Inflammatory macrophage (primary cell): Measurements from ENCODE around the gene MIEF1.
"Not testable (repeated sequence)": the region's sequence is repeated elsewhere in the genome, so short reads cannot be mapped to it uniquely, and the experiment has no call there.

Source experiments
- DNase-seq, 2 donors: peaks; one replicate each; pipeline ENCODE4 v3.0.0-alpha.2; 2020 to 2022

MIEF1 gene

DNA sequence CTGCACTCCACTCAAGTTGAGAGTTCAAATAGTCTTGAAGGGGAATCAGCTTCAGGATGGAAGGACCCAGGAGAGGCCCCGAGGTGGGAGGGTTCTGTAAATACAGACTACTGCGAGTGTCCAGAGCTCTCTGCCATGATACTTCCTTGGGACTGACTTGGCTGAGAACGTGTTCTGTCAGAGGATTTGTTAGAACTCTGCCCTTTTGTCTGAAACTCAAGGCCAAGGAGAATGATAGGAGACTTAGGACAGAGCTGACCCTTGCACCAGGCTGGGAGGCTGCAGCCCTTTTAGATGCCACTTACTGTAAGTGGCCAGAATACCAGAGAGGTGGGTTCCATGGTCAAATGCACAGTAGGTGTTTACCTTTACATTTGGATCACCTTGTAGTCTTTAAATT is 15.4 kb downstream of the MIEF1 start:
- no peak for DNase-seq

DNA sequence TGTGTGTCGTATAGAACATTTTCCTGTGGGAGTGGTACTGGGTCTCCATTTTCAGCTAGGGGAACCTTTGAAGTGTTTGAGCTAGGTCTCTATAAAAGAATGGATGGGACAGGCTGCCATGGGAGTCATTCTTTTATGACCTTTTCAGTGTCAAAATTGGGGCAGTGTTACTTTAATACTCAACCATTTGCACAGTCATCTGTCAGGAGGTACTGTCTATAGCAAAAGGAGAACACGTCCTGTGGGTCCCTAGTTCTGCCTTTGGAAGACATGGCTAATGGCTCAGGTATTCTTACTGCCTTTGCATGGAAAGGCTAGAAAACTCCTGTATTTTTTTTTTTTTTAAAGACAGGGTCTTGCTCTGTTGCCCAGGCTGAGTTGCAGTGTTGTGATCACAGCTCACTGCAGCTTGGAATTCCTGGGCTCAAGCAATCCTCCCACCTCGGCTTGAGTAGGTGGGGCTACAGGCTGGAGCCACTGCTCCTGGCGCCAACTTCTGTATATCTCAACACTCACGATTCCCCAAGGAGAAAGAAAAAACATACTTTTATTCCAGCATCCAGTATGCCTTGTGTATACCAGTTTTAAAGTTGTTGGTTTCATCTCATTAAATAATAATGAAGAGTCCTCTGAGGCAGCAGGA is 16.2 kb downstream of the MIEF1 start:
- DNase-seq: peak; percentile 35 to 58

DNA sequence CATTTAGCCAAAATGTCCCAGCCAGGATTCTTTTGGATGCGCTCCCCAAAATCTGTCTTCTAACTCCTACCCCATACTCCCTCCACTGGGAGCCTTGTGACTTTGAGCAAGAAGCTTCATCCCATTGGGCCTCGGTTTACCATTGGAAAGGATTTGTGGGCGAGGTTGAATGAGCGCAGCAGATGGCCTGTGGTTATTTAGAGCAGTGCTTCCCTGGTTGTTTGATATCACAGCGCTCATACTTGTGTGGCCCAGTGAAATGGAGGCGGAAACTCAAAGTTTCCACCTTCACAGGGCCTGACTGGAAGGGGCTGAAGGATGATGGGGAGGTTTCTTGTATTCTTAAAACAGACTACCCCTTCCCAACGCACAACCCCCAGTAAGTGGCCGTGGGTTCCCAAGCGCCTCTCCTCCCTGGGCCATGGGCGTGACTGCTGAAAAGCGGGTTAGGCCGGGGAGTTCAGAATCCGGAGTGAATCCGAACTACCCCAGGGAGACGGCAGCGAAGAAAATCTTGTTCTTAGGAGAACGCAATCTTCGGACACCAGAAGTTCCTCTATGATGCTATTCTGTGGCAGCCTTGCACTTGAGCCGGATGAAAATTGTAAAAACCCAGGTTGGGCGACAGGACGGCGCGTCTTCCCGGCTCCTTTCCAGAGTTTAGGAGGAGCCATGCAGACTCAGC is 17.0 kb downstream of the MIEF1 start:
- peak; percentile 31 to 40 for DNase-seq

DNA sequence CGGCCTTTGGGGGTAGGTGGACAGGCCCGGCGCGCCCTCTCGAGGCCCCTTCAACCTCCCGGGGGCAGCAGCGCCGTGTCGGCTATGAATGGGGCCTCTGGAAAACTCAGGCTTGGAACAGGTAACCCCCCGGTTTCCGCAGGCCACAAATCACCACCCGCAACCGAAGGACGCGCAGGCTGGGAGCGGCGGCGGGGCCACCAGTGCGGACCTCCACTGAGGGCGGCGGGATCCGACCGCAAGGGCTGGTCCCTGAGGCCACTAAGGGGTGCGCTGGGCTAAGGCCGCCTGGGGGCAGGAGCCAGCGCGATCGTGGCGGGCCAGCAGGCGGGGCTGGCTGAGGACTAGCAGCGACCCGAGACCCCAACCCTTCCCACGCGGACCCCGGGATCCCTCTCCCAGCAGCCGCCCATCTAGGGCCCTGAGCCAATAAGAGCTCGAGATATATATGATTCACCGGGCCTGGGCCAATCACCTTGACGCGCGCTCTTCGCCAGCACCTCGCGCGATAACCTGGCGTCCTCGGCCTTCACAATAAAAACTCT is 17.7 kb downstream of the MIEF1 start:
- DNase-seq: peak; percentile 99

DNA sequence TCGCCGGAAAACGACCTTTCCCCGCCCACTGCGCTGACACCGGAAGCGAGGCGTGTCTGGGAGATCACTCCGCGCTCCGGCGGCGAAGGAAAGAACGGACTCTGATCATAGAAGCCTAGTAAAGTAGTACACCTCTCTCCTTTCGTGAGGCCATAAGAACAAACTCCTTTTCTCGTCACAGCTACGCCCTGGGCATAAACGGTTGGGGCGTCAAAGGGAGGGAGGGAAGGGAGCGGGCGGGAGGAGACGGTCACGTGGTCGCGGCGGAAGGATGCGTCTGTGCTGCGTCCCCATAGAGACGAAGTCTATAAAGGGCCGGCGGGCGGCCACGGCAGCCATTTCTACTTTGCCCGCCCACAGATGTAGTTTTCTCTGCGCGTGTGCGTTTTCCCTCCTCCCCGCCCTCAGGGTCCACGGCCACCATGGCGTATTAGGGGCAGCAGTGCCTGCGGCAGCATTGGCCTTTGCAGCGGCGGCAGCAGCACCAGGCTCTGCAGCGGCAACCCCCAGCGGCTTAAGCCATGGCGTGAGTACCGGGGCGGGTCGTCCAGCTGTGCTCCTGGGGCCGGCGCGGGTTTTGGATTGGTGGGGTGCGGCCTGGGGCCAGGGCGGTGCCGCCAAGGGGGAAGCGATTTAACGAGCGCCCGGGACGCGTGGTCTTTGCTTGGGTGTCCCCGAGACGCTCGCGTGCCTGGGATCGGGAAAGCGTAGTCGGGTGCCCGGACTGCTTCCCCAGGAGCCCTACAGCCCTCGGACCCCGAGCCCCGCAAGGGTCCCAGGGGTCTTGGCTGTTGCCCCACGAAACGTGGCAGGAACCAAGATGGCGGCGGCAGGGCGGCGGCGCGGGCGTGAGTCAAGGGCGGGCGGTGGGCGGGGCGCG is 18.4 kb downstream of the MIEF1 start, which contains the start of gene ATF4:
Gene ATF4, plus strand, starts transcription at position 337 of the 880 bp plus-strand sequence. CDS start 884 bp downstream, outside the sequence.
- DNase-seq: peak; percentile 89 to 95

DNA sequence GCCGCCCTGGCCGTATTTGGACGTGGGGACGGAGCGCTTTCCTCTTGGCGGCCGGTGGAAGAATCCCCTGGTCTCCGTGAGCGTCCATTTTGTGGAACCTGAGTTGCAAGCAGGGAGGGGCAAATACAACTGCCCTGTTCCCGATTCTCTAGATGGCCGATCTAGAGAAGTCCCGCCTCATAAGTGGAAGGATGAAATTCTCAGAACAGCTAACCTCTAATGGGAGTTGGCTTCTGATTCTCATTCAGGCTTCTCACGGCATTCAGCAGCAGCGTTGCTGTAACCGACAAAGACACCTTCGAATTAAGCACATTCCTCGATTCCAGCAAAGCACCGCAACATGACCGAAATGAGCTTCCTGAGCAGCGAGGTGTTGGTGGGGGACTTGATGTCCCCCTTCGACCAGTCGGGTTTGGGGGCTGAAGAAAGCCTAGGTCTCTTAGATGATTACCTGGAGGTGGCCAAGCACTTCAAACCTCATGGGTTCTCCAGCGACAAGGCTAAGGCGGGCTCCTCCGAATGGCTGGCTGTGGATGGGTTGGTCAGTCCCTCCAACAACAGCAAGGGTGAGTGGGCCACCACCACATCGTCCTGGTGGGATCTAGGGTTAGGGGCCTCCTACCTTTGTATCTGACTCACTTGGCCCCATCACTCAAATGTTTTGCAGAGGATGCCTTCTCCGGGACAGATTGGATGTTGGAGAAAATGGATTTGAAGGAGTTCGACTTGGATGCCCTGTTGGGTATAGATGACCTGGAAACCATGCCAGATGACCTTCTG is 19.2 kb downstream of the MIEF1 start:
- peak; percentile 88 to 94 for DNase-seq

DNA sequence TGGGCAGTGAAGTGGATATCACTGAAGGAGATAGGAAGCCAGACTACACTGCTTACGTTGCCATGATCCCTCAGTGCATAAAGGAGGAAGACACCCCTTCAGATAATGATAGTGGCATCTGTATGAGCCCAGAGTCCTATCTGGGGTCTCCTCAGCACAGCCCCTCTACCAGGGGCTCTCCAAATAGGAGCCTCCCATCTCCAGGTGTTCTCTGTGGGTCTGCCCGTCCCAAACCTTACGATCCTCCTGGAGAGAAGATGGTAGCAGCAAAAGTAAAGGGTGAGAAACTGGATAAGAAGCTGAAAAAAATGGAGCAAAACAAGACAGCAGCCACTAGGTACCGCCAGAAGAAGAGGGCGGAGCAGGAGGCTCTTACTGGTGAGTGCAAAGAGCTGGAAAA is 20.0 kb downstream of the MIEF1 start:
- DNase-seq: not testable (repeated sequence)

DNA sequence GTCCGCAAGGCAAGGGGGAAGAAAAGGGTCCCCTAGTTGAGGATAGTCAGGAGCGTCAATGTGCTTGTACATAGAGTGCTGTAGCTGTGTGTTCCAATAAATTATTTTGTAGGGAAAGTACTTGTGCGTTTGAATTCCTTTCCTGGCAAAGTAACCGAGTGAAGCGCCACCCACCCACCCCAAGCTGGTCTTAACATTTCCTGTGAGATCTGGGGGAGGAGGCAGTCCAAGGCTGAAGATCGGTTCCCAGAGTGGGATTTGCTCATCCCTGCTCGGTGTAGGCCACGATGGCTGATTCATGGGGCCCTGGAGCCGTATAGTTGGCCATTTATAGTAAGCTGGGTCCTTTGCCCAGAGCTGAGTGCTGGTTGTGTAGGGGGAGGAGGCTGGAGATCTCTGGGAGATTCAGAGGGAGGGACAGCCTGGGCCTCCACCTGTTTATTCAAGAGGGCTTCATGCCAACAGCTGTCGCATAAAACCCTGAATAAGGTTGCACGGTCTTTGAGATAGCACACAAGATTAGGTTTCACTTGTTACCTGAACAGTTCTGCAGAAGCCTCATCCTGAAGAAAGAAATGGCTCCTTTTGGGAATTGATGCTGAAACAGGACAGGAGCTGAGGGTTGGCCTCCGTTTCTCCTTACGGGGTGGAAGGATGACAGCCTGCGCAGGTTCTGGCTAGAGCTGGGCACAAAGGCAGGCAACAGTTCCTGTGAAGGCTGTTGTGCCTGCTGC is 20.6 kb downstream of the MIEF1 start:
- peak in 1 of 2 donors; percentile 32 for DNase-seq

DNA sequence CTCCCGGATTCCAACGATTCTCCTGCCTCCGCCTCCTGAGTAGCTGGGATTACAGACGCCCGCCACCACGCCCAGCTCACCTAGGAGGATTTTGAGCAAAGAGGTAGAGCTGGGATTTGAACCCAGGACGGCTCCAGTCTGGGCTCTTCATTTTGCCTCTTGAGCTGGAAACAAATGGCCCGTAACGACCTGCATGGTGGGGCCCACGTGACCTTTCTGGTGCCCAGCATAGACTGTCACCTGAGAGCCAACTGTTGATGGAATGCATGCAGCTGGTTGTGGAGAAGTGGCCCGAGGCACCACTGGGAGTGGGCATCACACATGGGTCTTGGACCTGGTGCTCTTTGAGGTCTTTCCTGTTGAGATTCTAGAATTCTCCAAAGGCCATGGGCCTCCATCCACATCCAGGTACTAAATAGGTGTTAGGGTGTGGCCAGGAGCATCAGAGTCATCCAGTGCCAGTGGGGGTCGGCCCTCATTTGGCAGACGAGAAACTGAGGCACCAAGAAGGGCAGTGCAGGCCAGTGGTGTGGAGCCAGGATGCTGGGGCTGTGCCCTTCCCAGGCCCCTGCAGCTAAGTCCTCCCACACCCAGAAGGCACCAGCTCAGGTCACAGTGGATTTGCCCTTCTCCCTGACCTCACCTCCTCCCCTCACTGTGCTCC is 22.1 kb downstream of the MIEF1 start:
- no peak for DNase-seq

DNA sequence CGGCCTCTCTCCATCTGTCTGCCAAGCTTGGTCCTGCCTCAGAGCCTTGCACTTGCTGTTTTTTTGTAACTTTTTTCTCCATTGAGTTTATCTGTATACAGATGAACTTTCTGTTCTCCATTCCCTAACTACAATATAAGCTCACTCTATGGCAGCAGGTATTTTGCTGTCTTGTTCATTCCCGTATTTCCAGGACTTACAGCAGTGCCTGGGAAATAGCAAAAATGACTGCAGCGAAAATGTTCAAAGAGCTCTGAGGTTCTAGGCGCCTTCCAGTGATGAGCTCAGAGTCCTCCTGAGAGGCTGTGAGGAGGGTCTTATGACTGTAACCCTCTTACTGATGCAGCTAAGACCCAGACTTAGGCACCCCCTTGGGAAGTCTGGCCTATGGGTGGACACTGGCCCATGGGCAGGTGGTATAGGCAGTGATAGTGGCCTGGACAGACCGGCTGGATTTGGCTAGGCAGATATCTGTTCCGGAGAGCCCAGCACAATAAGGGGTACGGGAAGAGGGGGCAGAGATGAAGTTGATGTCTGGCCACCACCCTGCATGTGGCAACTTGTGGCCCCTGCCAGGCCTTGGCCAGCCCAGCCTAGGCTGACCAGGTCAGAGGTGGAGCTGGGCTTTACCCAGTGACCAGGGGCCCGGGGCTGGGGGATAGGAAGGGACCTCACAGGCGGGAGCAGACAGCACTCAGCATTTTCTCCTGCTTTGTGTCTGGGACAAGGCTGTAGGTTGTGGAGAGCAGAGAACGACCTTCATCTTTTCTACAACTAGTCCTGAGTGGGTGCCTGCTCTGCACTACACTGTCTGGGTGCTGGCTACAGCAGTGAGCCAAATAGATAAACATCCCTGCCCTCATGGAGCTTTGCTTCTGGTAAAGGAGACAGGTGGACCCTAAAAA is 22.9 kb downstream of the MIEF1 start:
- no peak for DNase-seq

DNA sequence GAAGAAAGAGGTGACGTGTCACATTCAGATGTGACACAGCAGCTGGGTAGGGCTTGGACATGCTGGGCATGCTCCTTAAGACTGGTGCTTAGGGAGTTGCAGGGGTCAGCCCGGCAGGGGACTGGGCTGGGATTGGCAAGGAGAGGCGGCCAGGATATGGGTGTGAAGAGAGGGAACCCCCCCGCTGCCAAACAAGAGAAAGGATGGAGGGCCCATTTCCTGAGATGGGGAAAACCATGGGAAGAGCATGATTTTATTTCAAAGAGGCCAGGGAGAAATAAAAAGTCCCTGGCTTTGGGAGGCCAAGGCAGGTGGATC is 23.5 kb downstream of the MIEF1 start:
- DNase-seq: no peak

DNA sequence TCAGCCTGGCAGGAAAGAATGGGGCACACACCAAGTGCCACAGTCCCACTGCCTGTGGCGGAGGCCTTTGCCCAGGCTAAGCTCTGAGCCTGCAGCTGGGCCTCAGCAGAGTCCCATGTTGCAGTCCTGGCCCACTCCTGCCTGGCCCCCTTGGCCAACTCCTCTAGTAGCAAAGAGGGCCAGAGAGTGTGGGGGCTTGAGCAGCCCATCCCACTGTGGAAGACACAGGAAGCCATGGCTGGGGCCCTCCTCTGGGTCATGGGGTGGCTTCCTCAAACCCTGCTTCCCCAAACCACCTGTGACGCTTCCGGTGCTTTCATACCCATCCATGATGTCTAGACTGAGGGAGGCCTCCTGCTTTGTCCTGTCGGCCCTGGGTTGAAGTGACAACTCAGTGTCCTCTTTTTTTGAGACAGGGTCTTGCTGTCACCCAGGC is 24.7 kb downstream of the MIEF1 start:
- peak; percentile 30 to 58 for DNase-seq

DNA sequence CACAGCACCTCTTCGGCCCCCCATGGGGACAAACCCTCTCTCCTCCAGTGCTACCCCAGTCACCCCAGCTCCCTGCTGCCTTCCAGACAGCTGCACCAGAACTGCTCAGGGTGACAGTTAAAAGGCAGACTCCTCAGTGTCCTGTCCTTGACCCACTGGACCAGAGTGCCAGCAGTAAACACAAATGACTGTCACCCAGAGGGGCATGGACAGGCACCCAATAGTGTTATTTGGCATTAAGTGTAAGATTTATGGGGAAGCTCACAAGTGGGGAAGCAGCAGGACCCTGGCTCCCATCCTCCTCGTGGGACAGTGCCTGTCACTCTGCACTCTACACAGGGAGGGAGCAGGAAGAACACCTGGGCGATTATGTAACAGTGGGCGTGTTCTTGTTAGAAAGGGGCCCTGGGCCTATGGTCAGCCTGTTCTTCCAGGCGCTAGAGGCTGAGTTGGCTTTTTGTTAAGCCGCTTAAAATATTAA is 25.4 kb downstream of the MIEF1 start:
- no peak for DNase-seq

DNA sequence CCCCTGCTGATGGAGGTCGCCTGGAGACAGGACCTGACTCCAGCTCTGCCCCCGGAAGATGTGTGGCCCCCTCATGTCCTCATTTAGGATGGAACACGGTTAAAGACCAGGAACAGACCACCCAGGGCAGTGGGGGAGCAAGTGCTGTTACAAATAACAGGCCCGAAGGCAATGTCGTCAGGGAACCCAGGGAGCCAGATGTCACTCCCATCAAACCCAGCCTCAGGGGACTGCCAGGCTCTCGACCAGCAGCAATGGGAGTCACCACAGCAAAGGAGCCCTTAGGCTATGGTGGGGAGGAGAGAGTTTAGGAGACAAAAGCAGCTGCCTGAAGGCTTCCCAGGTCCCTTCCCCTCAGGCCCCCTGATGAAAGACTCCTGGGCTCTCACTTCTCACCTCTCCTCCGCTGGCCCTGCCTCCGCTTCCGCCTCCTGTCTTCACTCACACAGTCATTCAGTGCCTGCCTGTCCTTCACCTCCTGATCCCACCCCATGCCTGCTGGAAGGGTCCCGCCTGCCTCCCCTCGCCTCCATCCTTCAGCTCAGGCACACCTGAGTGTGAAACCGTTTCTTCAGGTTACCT is 26.1 kb downstream of the MIEF1 start:
- DNase-seq: no peak

DNA sequence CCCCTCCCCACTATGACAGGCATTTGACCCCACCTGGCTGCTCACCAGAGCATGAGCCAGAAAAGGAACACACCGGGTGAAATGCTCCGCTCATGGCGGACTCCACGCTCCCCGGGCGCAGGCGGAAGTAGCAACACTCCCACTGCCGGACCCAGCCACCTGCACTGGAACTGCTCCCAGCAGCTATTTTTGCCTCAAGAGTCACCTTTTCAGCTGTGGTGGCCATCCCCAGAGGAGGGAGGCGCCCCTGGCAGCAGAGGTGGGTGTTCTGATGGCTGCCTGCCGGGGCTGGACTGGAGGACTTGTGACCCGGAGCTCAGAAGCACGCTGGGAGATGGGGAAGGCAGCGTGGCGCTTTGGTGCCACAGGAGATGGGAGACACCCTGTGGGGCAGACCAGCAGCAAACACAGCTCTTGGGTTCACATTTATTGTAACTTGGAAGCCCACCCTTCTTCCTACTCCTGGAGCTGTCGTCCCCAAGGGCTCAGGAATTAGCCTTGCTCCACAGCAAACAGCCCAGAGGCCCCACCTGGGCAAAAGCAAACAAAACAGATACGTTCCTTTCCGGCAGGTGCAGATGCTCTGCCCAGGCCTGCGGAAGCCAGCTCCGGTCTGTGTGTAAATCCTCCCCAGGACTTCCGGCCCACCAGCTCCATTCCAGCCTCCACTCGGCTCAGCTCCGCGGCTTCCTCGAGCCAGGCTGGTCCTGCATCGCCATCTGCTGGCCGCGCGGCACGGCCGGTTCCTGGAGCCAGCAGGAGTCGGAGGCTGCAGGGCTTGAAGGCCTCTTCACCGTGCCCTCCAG is 26.8 kb downstream of the MIEF1 start:
- peak; percentile 92 to 93 for DNase-seq

DNA sequence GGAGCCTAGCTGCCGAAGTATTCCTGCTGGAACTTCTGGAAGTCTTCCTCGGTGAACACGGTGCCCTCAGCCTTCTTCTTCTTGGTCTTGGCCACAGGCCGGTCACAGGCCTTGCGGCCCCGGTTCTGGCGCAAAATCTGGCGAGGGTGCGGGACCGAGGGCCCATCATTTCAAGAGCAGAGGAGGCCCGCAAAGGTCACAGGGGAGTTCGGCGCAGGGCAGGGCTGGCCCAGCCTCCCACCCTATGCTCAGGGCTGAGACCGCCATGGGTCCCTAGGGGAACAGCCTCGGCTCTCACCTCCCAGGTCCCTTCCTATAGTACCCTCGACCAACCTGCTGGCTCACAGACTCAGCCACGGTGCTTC is 27.4 kb downstream of the MIEF1 start:
- no peak for DNase-seq

DNA sequence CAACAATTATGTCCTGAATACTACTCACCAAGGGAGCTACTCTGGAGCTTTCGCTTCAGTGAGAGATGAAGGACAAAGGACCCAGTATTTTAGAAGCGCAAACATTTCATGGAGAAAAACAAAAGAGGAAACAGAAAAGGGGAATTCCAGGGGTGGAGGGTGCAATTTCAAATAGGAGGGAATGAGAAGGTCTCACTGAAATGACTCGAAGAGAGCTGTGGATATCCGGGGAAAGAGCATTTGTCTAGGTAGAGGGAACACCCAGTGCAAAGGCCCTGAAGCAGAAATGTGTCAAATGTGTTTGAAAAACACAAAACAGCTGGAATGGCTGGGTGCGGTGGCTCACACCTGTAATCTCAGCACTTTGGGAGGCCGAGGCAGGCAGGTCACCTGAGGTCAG is 28.0 kb downstream of the MIEF1 start:
- peak; percentile 29 to 41 for DNase-seq

DNA sequence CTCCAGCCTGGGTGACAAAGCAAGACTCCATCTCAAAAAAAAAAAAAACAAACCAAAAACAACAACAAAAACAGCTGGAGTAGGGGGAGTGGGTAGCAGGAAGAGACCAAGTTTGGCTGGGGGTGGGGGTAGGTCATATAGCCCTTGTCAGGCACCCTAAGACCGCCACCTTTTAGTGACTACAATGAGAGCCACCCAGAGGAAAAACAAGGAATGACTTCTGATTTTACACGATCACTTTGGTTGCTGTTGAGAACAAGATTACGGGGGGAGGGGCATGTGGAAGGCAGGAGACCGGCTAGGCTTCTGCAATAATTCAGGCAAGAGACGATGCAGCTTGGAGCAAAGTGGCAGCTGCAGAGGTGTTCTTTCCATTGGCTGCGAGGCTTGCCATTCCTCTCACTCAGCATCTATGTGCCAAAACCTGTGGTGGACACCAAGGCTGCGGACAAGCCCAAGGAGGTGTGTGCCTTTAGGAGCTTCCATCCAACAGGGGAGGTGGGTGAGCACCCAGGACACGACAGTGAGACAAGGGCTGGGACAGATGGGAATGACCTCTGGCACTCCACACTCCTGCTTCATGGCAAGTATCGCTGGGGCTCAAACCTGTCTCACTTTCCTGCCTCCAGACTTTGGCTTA is 28.7 kb downstream of the MIEF1 start:
- DNase-seq: peak; percentile 47 to 61
